Endothelial cell of umbilical vein (primary cell): ENCODE results near the gene LGR4. TPM values are rescaled to one million over a fixed set of nuclear protein-coding genes. Genes with fewer than 3 reads are reported as not detected.

ENCODE experiments used
- BruUV-seq: library from RNA; stranded (reverse); fragments of 400-500 nt; replicated peaks from 2 replicates; lab custom pipeline; 2021; lab: Mats Ljungman, UMichigan
- CTCF ChIA-PET: fragments of 300-600, 350-600 bp; sonication (Branson Sonifier 250); formaldehyde crosslinking; loops from one replicate; lab custom pipeline; 2021; ENCODE audit warnings: antibody characterized with exemption, inconsistent platforms; lab: Charles Lee
- POLR2A ChIA-PET: fragments of 300-600, 350-600 bp; sonication (Branson Sonifier 250); formaldehyde crosslinking; loops from one replicate; lab custom pipeline; 2021; ENCODE audit warnings: antibody characterized with exemption, inconsistent platforms; lab: Charles Lee
- DNase-seq: peaks from one replicate; pipeline ENCODE4 v3.0.0-alpha.2; 2011; ENCODE audit warnings: low read depth, low spot score
- FAIRE-seq: peaks from 2 replicates; lab custom pipeline; 2011; peaks lifted over from hg19 to GRCh38; lab: Jason Lieb, UNC
- H2AFZ ChIP-seq: 2 replicates; pipeline ENCODE4 v1.6.0; 2012; ENCODE audit warnings: low read depth, low read length, control low read depth, inconsistent platforms
- H3K27ac ChIP-seq: 2 replicates; pipeline ENCODE4 v1.5.1; 2011; ENCODE audit warnings: low read depth, mild to moderate bottlenecking, control low read depth, low read length, moderate library complexity; ENCODE audit not compliant: insufficient read depth
- H3K27me3 ChIP-seq, 2 experiments: 2 replicates each; pipeline versions ENCODE4 v1.6.0 to v1.6.1; 2011; ENCODE audit warnings: low read length in 2 of 2, mixed read lengths in 1 of 2; ENCODE audit not compliant: control insufficient read depth in 2 of 2, insufficient read depth in 2 of 2
- H3K36me3 ChIP-seq, 2 experiments: 2 replicates in 1 of 2; 3 replicates in 1 of 2; pipeline ENCODE4 v1.5.1; 2011; ENCODE audit warnings: low read length in 2 of 2, mild to moderate bottlenecking in 1 of 2, moderate library complexity in 1 of 2; ENCODE audit not compliant: control insufficient read depth in 2 of 2, insufficient read depth in 2 of 2; ENCODE audit errors: extremely low read depth in 1 of 2
- H3K4me1 ChIP-seq: 3 replicates; pipeline ENCODE4 v1.5.1; 2011; ENCODE audit warnings: mild to moderate bottlenecking, low read length; ENCODE audit not compliant: control insufficient read depth, insufficient read depth; ENCODE audit errors: extremely low read depth
- H3K4me2 ChIP-seq: 2 replicates; pipeline ENCODE4 v1.6.1; 2011; ENCODE audit warnings: low read length, control low read depth, mixed read lengths; ENCODE audit not compliant: insufficient read depth
- H3K4me3 ChIP-seq, 3 experiments: fragments of 200-600 bp in 1 of 3; sonication (generic), shearing (Covaris generic) in 1 of 3; replicated peaks in 1 of 3; 2 replicates each; pipeline ENCODE4 v1.5.1; 2011 to 2016; ENCODE audit warnings: control low read depth in 3 of 3, low read length in 3 of 3, mild to moderate bottlenecking in 2 of 3, inconsistent platforms in 1 of 3, low read depth in 1 of 3, moderate library complexity in 1 of 3; ENCODE audit not compliant: insufficient read depth in 1 of 3
- H3K79me2 ChIP-seq: 2 replicates; pipeline ENCODE4 v1.6.0; 2012; ENCODE audit warnings: low read length, inconsistent platforms; ENCODE audit not compliant: control insufficient read depth, insufficient read depth
- H3K9ac ChIP-seq: replicated peaks from 2 replicates; pipeline ENCODE3; 2011; ENCODE audit warnings: low read length, control low read depth; ENCODE audit not compliant: insufficient read depth; ENCODE audit errors: extremely low read depth
- H3K9me1 ChIP-seq: replicated peaks from 3 replicates; pipeline ENCODE4 v1.6.0; 2011; ENCODE audit warnings: mild to moderate bottlenecking, low read length; ENCODE audit not compliant: control insufficient read depth, insufficient read depth; ENCODE audit errors: extremely low read depth
- H3K9me3 ChIP-seq: replicated peaks from 2 replicates; pipeline ENCODE4 v1.5.1; 2012; ENCODE audit warnings: low read length, inconsistent platforms; ENCODE audit not compliant: control insufficient read depth, insufficient read depth
- H4K20me1 ChIP-seq: replicated peaks from 2 replicates; pipeline ENCODE3; 2011; ENCODE audit warnings: mild to moderate bottlenecking, low read length; ENCODE audit not compliant: control insufficient read depth, insufficient read depth; ENCODE audit errors: extremely low read depth
- CTCF ChIP-seq, 2 donors: IDR thresholded peaks; 1 replicate in 1 of 2; 2 replicates in 1 of 2; pipeline ENCODE4 v1.5.1; 2011; ENCODE audit warnings: low read length in 2 of 2, mild to moderate bottlenecking in 2 of 2, moderate library complexity in 2 of 2, control low read depth in 1 of 2, inconsistent platforms in 1 of 2, low read depth in 1 of 2; ENCODE audit not compliant: insufficient read depth in 1 of 2; ENCODE audit errors: extremely low read depth in 1 of 2
- EZH2 ChIP-seq: IDR thresholded peaks from 2 replicates; pipeline ENCODE4 v1.6.1; 2012; ENCODE audit warnings: borderline replicate concordance, low read depth, mild to moderate bottlenecking, moderate library complexity, low read length, inconsistent platforms; ENCODE audit not compliant: severe bottlenecking
- FOS ChIP-seq: IDR thresholded peaks from 2 replicates; pipeline ENCODE4 v1.6.1; 2011; ENCODE audit warnings: mild to moderate bottlenecking, low read length, moderate library complexity, borderline replicate concordance; ENCODE audit not compliant: insufficient read depth
- GATA2 ChIP-seq: IDR thresholded peaks from 2 replicates; pipeline ENCODE4 v1.7.0; 2011; ENCODE audit warnings: low read depth, mild to moderate bottlenecking, moderate library complexity, mixed read lengths, low read length; ENCODE audit not compliant: insufficient read length, insufficient read depth
- JUN ChIP-seq: IDR thresholded peaks from 2 replicates; pipeline ENCODE4 v1.6.1; 2011; ENCODE audit warnings: borderline replicate concordance, low read depth; ENCODE audit not compliant: insufficient read length, insufficient read depth
- MAX ChIP-seq: IDR thresholded peaks from 2 replicates; pipeline ENCODE4 v1.6.1; 2011; ENCODE audit not compliant: insufficient read depth, insufficient read length
- MYC ChIP-seq: IDR thresholded peaks from one replicate; pipeline ENCODE4 v1.6.1; 2011; ENCODE audit warnings: mild to moderate bottlenecking, low read depth, low read length
- POLR2A ChIP-seq: IDR thresholded peaks from 2 replicates; pipeline ENCODE4 v1.6.1; 2012; ENCODE audit warnings: low read depth, mild to moderate bottlenecking, control low read depth, low read length
- POLR2AphosphoS5 ChIP-seq: IDR thresholded peaks from 2 replicates; pipeline ENCODE4 v1.6.1; 2012; ENCODE audit warnings: low read depth, mild to moderate bottlenecking, control low read depth, low read length, moderate library complexity; ENCODE audit not compliant: insufficient read depth
- dilution Hi-C: fragments of 300-500 bp; cut with MboI; formaldehyde crosslinking; loops from one replicate; pipeline ENCODE4 v1.15.0; 2019; ENCODE audit warnings: low sequenced_read_pairs; ENCODE audit not compliant: extremely low pct_ligation_motif_present
- intact Hi-C: fragments of 100-400 bp; cut with micrococcal nuclease; formaldehyde crosslinking; loops from one replicate; pipeline ENCODE4 v1.10.0; 2022
- polyA plus RNA-seq, 4 experiments: library from polyadenylated mRNA; depleted of rRNA in 3 of 4; stranded (reverse) in 3 of 4; unstranded in 1 of 4; fragments of >200 nt; gene quantifications; 2 replicates each; pipeline versions ENCODE4 v1.2.1 to v1.2.3, GENCODE V29; 2011 to 2012; ENCODE audit warnings: missing spikeins in 1 of 4
- total RNA-seq: library from RNA; stranded (reverse); gene quantifications from 2 replicates; pipeline ENCODE4 v1.2.3, GENCODE V29; 2021

Gene LGR4
- total and polyA plus RNA-seq, 2 donors (not counting 3 experiments of a cell fraction or from before 2014, with no cell fraction given), result 1.3 to 3.1 TPM

GRCh38 chr11:27429761-27430393 lies 42.7 kb downstream of the LGR4 start:
- no peak overlapping the region for H3K9ac ChIP-seq

More at GRCh38 chr11:27429761-27430393, 42.7 kb downstream of the LGR4 start:
- no peaks in the 10 kb centered on the region for H3K4me1 ChIP-seq
- no TSS peak for BruUV-seq
- no peak for DNase-seq
- no peaks in the 10 kb centered on the region for H4K20me1 ChIP-seq
- no peak overlapping the region for H2AFZ ChIP-seq
- no peak for FAIRE-seq
- no peaks in the 10 kb centered on the region for H3K79me2 ChIP-seq
- POLR2A ChIA-PET, result no interaction called here
- CTCF ChIA-PET, result interaction anchor here (2.0 kb wide), 1 partner anchor 56 kb away, joined by 5 read pairs; no protein-coding TSS in a partner anchor
- H3K4me2 ChIP-seq, result no peak overlapping the region
- no peak overlapping the region for H3K4me3 ChIP-seq
- dilution Hi-C loops (no loop called here), intact Hi-C loops (no loop called here)
- TF ChIP-seq CTCF (IDR thresholded peaks at IDR 0.05; ENCODE audit: extremely low read depth in 1 of 2, insufficient read depth in 1 of 2, low read depth in 1 of 2, low read length in 2 of 2) (no peak), MAX (no peak), FOS (no peak), POLR2A (no peak), MYC (no peak), POLR2AphosphoS5 (no peak), JUN (no peak), GATA2 (no peak), EZH2 (no peak)
- peaks cover 0 to 3% of the 10 kb centered on the region in 2 experiments for H3K27me3 ChIP-seq
- H3K27ac ChIP-seq, result no peak overlapping the region
- H3K9me1 ChIP-seq, result no peaks in the 10 kb centered on the region
- H3K36me3 ChIP-seq, result no peaks in the 10 kb centered on the region
- H3K9me3 ChIP-seq, result no peaks in the 10 kb centered on the region
